Measurements from ENCODE around the gene COL12A1. TPM values are rescaled to one million over a fixed set of nuclear protein-coding genes. Genes with fewer than 3 reads are reported as not detected.

COL12A1 gene
- total and polyA plus RNA-seq, 2 donors (not counting 3 experiments of a cell fraction or from before 2014, with no cell fraction given), result 48.5 to 89.1 TPM

- Histone ChIP-seq H3K4me3 (replicated peaks in 1 of 3; ENCODE audit: insufficient read depth in 1 of 3, low read depth in 1 of 3, low read length in 3 of 3) (no peak overlapping the region), H3K9me3 (replicated peaks; ENCODE audit: control insufficient read depth, insufficient read depth, low read length) (no peaks in the 10 kb centered on the region), H3K9ac (replicated peaks; ENCODE audit: extremely low read depth, insufficient read depth, low read length) (no peak overlapping the region), H3K27ac (ENCODE audit: insufficient read depth, low read depth, low read length) (no peak overlapping the region), H3K9me1 (replicated peaks; ENCODE audit: control insufficient read depth, extremely low read depth, insufficient read depth, low read length) (no peaks in the 10 kb centered on the region), H2AFZ (ENCODE audit: low read depth, low read length) (no peak overlapping the region), H3K4me1 (ENCODE audit: control insufficient read depth, extremely low read depth, insufficient read depth, low read length) (no peaks in the 10 kb centered on the region), H3K27me3 (ENCODE audit: control insufficient read depth in 2 of 2, insufficient read depth in 2 of 2, low read length in 2 of 2) (no peaks in the 10 kb centered on the region), H3K79me2 (ENCODE audit: control insufficient read depth, insufficient read depth, low read length) (no peaks in the 10 kb centered on the region), H4K20me1 (replicated peaks; ENCODE audit: control insufficient read depth, extremely low read depth, insufficient read depth, low read length) (no peaks in the 10 kb centered on the region), H3K4me2 (ENCODE audit: insufficient read depth, low read length) (no peak overlapping the region), H3K36me3 (ENCODE audit: control insufficient read depth in 2 of 2, extremely low read depth in 1 of 2, insufficient read depth in 2 of 2, low read length in 2 of 2) (no peaks in the 10 kb centered on the region)
- intact Hi-C loops (cut with micrococcal nuclease), result no loop called here
- ChIA-PET POLR2A (no interaction called here), CTCF (no interaction called here)
- FAIRE-seq, result no peak
- DNase-seq (ENCODE audit: low read depth, low spot score), result no peak
- dilution Hi-C loops (cut with MboI; ENCODE audit: extremely low pct_ligation_motif_present, low sequenced_read_pairs), result no loop called here
- no peak for TF ChIP-seq POLR2A (IDR thresholded peaks at IDR 0.05; ENCODE audit: low read depth, low read length)
- TF ChIP-seq POLR2AphosphoS5 (IDR thresholded peaks at IDR 0.05; ENCODE audit: insufficient read depth, low read depth, low read length), result no peak
- TF ChIP-seq MYC (IDR thresholded peaks at IDR 0.05; ENCODE audit: low read depth, low read length), result no peak
- TF ChIP-seq EZH2 (IDR thresholded peaks at IDR 0.05; ENCODE audit: borderline replicate concordance, low read depth, low read length, severe bottlenecking), result no peak
- no peak for TF ChIP-seq GATA2 (IDR thresholded peaks at IDR 0.05; ENCODE audit: insufficient read depth, insufficient read length, low read depth, low read length)
- no TSS peak for BruUV-seq (replicated peaks)
These were observed 96.8 kb downstream of the COL12A1 start for GRCh38 chr6:75109022-75109421.

- intact Hi-C loops (cut with micrococcal nuclease), result no loop called here
- dilution Hi-C loops (cut with MboI; ENCODE audit: extremely low pct_ligation_motif_present, low sequenced_read_pairs), result no loop called here
- Histone ChIP-seq H3K9ac (replicated peaks; ENCODE audit: extremely low read depth, insufficient read depth, low read length) (no peak overlapping the region), H3K27ac (ENCODE audit: insufficient read depth, low read depth, low read length) (no peak overlapping the region), H3K4me1 (ENCODE audit: control insufficient read depth, extremely low read depth, insufficient read depth, low read length) (no peaks in the 10 kb centered on the region), H3K27me3 (ENCODE audit: control insufficient read depth in 2 of 2, insufficient read depth in 2 of 2, low read length in 2 of 2) (no peaks in the 10 kb centered on the region), H3K36me3 (ENCODE audit: control insufficient read depth in 2 of 2, extremely low read depth in 1 of 2, insufficient read depth in 2 of 2, low read length in 2 of 2) (no peaks in the 10 kb centered on the region), H3K9me3 (replicated peaks; ENCODE audit: control insufficient read depth, insufficient read depth, low read length) (no peaks in the 10 kb centered on the region), H2AFZ (ENCODE audit: low read depth, low read length) (no peak overlapping the region), H3K4me3 (replicated peaks in 1 of 3; ENCODE audit: insufficient read depth in 1 of 3, low read depth in 1 of 3, low read length in 3 of 3) (no peak overlapping the region), H3K4me2 (ENCODE audit: insufficient read depth, low read length) (no peak overlapping the region), H4K20me1 (replicated peaks; ENCODE audit: control insufficient read depth, extremely low read depth, insufficient read depth, low read length) (no peaks in the 10 kb centered on the region), H3K9me1 (replicated peaks; ENCODE audit: control insufficient read depth, extremely low read depth, insufficient read depth, low read length) (no peaks in the 10 kb centered on the region), H3K79me2 (ENCODE audit: control insufficient read depth, insufficient read depth, low read length) (no peaks in the 10 kb centered on the region)
- FAIRE-seq, result no peak
- TF ChIP-seq MAX (IDR thresholded peaks at IDR 0.05; ENCODE audit: insufficient read depth, insufficient read length) (no peak), CTCF (IDR thresholded peaks at IDR 0.05; ENCODE audit: extremely low read depth in 1 of 2, insufficient read depth in 1 of 2, low read depth in 1 of 2, low read length in 2 of 2) (no peak), MYC (IDR thresholded peaks at IDR 0.05; ENCODE audit: low read depth, low read length) (no peak), FOS (IDR thresholded peaks at IDR 0.05; ENCODE audit: borderline replicate concordance, insufficient read depth, low read length) (no peak), GATA2 (IDR thresholded peaks at IDR 0.05; ENCODE audit: insufficient read depth, insufficient read length, low read depth, low read length) (no peak), POLR2A (IDR thresholded peaks at IDR 0.05; ENCODE audit: low read depth, low read length) (no peak), JUN (IDR thresholded peaks at IDR 0.05; ENCODE audit: borderline replicate concordance, insufficient read depth, insufficient read length, low read depth) (no peak)
- ChIA-PET POLR2A (no interaction called here), CTCF (no interaction called here)
- no peak for DNase-seq (ENCODE audit: low read depth, low spot score)
- BruUV-seq (replicated peaks), result no TSS peak
These were observed 97.4 kb downstream of the COL12A1 start for GRCh38 chr6:75108333-75108974.

All from endothelial cell of umbilical vein (primary cell).